H9 (cell line): ENCODE measurements around the gene FBN2. TPM values are rescaled to one million over a fixed set of nuclear protein-coding genes. Genes with fewer than 3 reads are reported as not detected.

ENCODE experiments used
- DNase-seq: peaks from one replicate; pipeline ENCODE4 v3.0.0-alpha.2; 2017
- H2AFZ ChIP-seq: one replicate; pipeline ENCODE4 v1.6.1; 2013; ENCODE audit warnings: mild to moderate bottlenecking, low read length, control low read depth, moderate library complexity
- H2AK5ac ChIP-seq: 2 replicates; pipeline ENCODE4 v1.6.1; 2013; ENCODE audit warnings: low read length, control low read depth, mixed read lengths; ENCODE audit not compliant: insufficient read length
- H2BK120ac ChIP-seq: one replicate; pipeline ENCODE4 v1.6.1; 2013; ENCODE audit warnings: low read depth, mild to moderate bottlenecking, low read length, control low read depth, inconsistent platforms; ENCODE audit not compliant: poor library complexity, severe bottlenecking
- H2BK12ac ChIP-seq: 2 replicates; pipeline ENCODE4 v1.6.1; 2013; ENCODE audit warnings: low read length, control low read depth, mixed read lengths, low read depth; ENCODE audit not compliant: insufficient read length
- H2BK15ac ChIP-seq: 2 replicates; pipeline ENCODE4 v1.6.1; 2013; ENCODE audit warnings: low read depth, low read length, control low read depth
- H2BK20ac ChIP-seq: one replicate; pipeline ENCODE4 v1.6.1; 2013; ENCODE audit warnings: low read depth, mild to moderate bottlenecking, low read length, control low read depth, inconsistent platforms; ENCODE audit not compliant: poor library complexity, severe bottlenecking
- H2BK5ac ChIP-seq: 2 replicates; pipeline ENCODE4 v1.6.1; 2013; ENCODE audit warnings: low read length, control low read depth, mixed read lengths; ENCODE audit not compliant: insufficient read length
- H3K14ac ChIP-seq: 2 replicates; pipeline ENCODE4 v1.6.1; 2013; ENCODE audit warnings: low read length, control low read depth; ENCODE audit not compliant: insufficient read depth
- H3K18ac ChIP-seq: 2 replicates; pipeline ENCODE4 v1.6.1; 2013; ENCODE audit warnings: low read depth, mild to moderate bottlenecking, mixed read lengths, low read length, control low read depth; ENCODE audit not compliant: insufficient read length
- H3K23ac ChIP-seq: 2 replicates; pipeline ENCODE4 v1.6.1; 2013; ENCODE audit warnings: low read length, control low read depth, mixed read lengths, low read depth; ENCODE audit not compliant: insufficient read length
- H3K23me2 ChIP-seq: 2 replicates; pipeline ENCODE4 v1.6.1; 2013; ENCODE audit warnings: low read depth, mild to moderate bottlenecking, mixed read lengths, low read length, control low read depth; ENCODE audit not compliant: insufficient read length, poor library complexity, severe bottlenecking
- H3K27ac ChIP-seq: 2 replicates; pipeline ENCODE4 v1.5.1; 2013; ENCODE audit warnings: low read length, control low read depth, mixed read lengths, low read depth; ENCODE audit not compliant: insufficient read length
- H3K27me3 ChIP-seq: 2 replicates; pipeline ENCODE4 v1.6.1; 2013; ENCODE audit warnings: low read length, control low read depth, inconsistent platforms; ENCODE audit not compliant: insufficient read depth
- H3K4ac ChIP-seq: 2 replicates; pipeline ENCODE4 v1.6.1; 2013; ENCODE audit warnings: low read depth, mild to moderate bottlenecking, control low read depth, inconsistent platforms, low read length, moderate library complexity
- H3K4me1 ChIP-seq: 2 replicates; pipeline ENCODE4 v1.6.1; 2013; ENCODE audit warnings: low read length, control low read depth, inconsistent platforms; ENCODE audit not compliant: insufficient read depth
- H3K4me2 ChIP-seq: 2 replicates; pipeline ENCODE4 v1.6.1; 2013; ENCODE audit warnings: low read length, control low read depth, mixed read lengths; ENCODE audit not compliant: insufficient read length, insufficient read depth
- H3K56ac ChIP-seq: 2 replicates; pipeline ENCODE4 v1.6.1; 2013; ENCODE audit warnings: low read depth, mild to moderate bottlenecking, mixed read lengths, low read length, control low read depth; ENCODE audit not compliant: insufficient read length
- H3K79me1 ChIP-seq: 2 replicates; pipeline ENCODE4 v1.6.1; 2013; ENCODE audit warnings: low read depth, mild to moderate bottlenecking, moderate library complexity, low read length, control low read depth, inconsistent platforms; ENCODE audit not compliant: insufficient read depth, poor library complexity, severe bottlenecking
- H3K79me2 ChIP-seq: 2 replicates; pipeline ENCODE4 v1.6.1; 2013; ENCODE audit warnings: low read length, control low read depth, inconsistent platforms; ENCODE audit not compliant: insufficient read depth
- H3K9ac ChIP-seq: 2 replicates; pipeline ENCODE4 v1.6.1; 2013; ENCODE audit warnings: low read length, control low read depth, mixed read lengths; ENCODE audit not compliant: insufficient read length; ENCODE audit errors: extremely low read depth
- H3K9me3 ChIP-seq: one replicate; pipeline ENCODE4 v1.6.1; 2013; ENCODE audit warnings: low read depth, low read length, inconsistent platforms; ENCODE audit not compliant: control insufficient read depth
- H3T11ph ChIP-seq: one replicate; pipeline ENCODE4 v1.6.1; 2013; ENCODE audit warnings: mild to moderate bottlenecking, low read length, control low read depth, inconsistent platforms
- H4K20me1 ChIP-seq: one replicate; pipeline ENCODE4 v1.6.1; 2013; ENCODE audit not compliant: control insufficient read depth, insufficient read length, insufficient read depth
- H4K5ac ChIP-seq: 2 replicates; pipeline ENCODE4 v1.6.1; 2013; ENCODE audit warnings: low read depth, mild to moderate bottlenecking, mixed read lengths, low read length, control low read depth; ENCODE audit not compliant: insufficient read length
- H4K8ac ChIP-seq: replicated peaks from 2 replicates; pipeline ENCODE4 v1.6.1; 2013; ENCODE audit warnings: low read length, control low read depth, mixed read lengths, low read depth; ENCODE audit not compliant: insufficient read length
- H4K91ac ChIP-seq: 2 replicates; pipeline ENCODE4 v1.6.1; 2013; ENCODE audit warnings: low read depth, mild to moderate bottlenecking, moderate library complexity, mixed read lengths, low read length, control low read depth; ENCODE audit not compliant: insufficient read length
- H3K27ac Mint-ChIP-seq, 3 experiments: 2 replicates in 2 of 3; 3 replicates in 1 of 3; pipeline ENCODE4 v1.8.0; 2020 to 2021; ENCODE audit warnings: mixed read lengths in 3 of 3, mild to moderate bottlenecking in 1 of 3, moderate library complexity in 1 of 3
- H3K27me3 Mint-ChIP-seq: 2 replicates; pipeline ENCODE4 v1.8.0; 2021; ENCODE audit warnings: low read depth, mild to moderate bottlenecking, moderate library complexity, mixed read lengths
- H3K36me3 Mint-ChIP-seq, 3 experiments: 2 replicates in 2 of 3; 3 replicates in 1 of 3; pipeline ENCODE4 v1.8.0; 2020 to 2021; ENCODE audit warnings: low read depth in 3 of 3, mixed read lengths in 3 of 3; ENCODE audit not compliant: insufficient read depth in 1 of 3
- H3K4me1 Mint-ChIP-seq, 2 experiments: 2 replicates each; pipeline ENCODE4 v1.8.0; 2020; ENCODE audit warnings: mixed read lengths in 2 of 2
- H3K4me3 Mint-ChIP-seq, 2 experiments: 2 replicates in 1 of 2; 3 replicates in 1 of 2; pipeline ENCODE4 v1.8.0; 2020 to 2021; ENCODE audit warnings: mild to moderate bottlenecking in 2 of 2, mixed read lengths in 2 of 2, moderate library complexity in 1 of 2
- H3K9me3 Mint-ChIP-seq, 2 experiments: 2 replicates in 1 of 2; 3 replicates in 1 of 2; pipeline ENCODE4 v1.8.0; 2020; ENCODE audit warnings: mild to moderate bottlenecking in 2 of 2, mixed read lengths in 2 of 2, moderate library complexity in 1 of 2
- WGBS: extraction: QIAGEN DNeasy Blood & Tissue Kit; methylation state at CpG from one replicate; pipeline ENCODE4 v1.1.7; 2013; ENCODE audit warnings: missing lambda C conversion rate, low lambda C conversion rate, mixed read lengths; ENCODE audit not compliant: insufficient read length; ENCODE audit errors: extremely low coverage; 5-methylcytosine and 5-hydroxymethylcytosine counted together
- total RNA-seq: library from RNA; stranded (reverse); gene quantifications from 2 replicates; pipeline ENCODE4 v1.2.1, GENCODE V29; 2021
- TF ChIP-seq, protein P1 (sequence below): fragments of 200-600 bp; sonication (generic); conservative IDR thresholded peaks from 3 replicates; pipeline ENCODE4 v1.8.0; 2021; ENCODE audit warnings: antibody characterized with exemption, mild to moderate bottlenecking

FBN2 gene
- total RNA-seq, 1 experiment from 2014 or later = 8.3 TPM

- Histone ChIP-seq H4K20me1 (no peaks in the 10 kb centered on the region), H4K8ac (no peak overlapping the region), H2BK12ac (no peak overlapping the region), H3K27ac (no peak overlapping the region), H2BK15ac (no peak overlapping the region), H3K56ac (no peak overlapping the region), H2BK120ac (no peak overlapping the region), H2BK5ac (no peak overlapping the region), H3K27me3 (no peaks in the 10 kb centered on the region), H3K9ac (no peak overlapping the region), H3K18ac (no peak overlapping the region), H3K4me1 (no peaks in the 10 kb centered on the region), H2AFZ (no peak overlapping the region), H3T11ph (no peak overlapping the region), H3K9me3 (no peaks in the 10 kb centered on the region), H3K79me2 (no peaks in the 10 kb centered on the region), H4K91ac (no peak overlapping the region), H3K4me2 (no peak overlapping the region), H3K79me1 (no peaks in the 10 kb centered on the region), H4K5ac (no peak overlapping the region), H2BK20ac (no peak overlapping the region), H3K23me2 (no peaks in the 10 kb centered on the region), H2AK5ac (no peak overlapping the region), H3K4ac (no peak overlapping the region), H3K14ac (no peak overlapping the region), H3K23ac (no peak overlapping the region)
- H3K9me3 Mint-ChIP-seq = peaks cover 0 to 2% of the 10 kb centered on the region in 2 experiments; a peak in 2 of 5 replicates
- peaks cover 2 to 26% (median 21%) of the 10 kb centered on the region in 3 experiments; a peak in 4 of 7 replicates for H3K36me3 Mint-ChIP-seq
- no peak overlapping the region for H3K4me3 Mint-ChIP-seq
- H3K27ac Mint-ChIP-seq = no peak overlapping the region
- H3K4me1 Mint-ChIP-seq = no peaks in the 10 kb centered on the region
- TF ChIP-seq, protein P1, sequence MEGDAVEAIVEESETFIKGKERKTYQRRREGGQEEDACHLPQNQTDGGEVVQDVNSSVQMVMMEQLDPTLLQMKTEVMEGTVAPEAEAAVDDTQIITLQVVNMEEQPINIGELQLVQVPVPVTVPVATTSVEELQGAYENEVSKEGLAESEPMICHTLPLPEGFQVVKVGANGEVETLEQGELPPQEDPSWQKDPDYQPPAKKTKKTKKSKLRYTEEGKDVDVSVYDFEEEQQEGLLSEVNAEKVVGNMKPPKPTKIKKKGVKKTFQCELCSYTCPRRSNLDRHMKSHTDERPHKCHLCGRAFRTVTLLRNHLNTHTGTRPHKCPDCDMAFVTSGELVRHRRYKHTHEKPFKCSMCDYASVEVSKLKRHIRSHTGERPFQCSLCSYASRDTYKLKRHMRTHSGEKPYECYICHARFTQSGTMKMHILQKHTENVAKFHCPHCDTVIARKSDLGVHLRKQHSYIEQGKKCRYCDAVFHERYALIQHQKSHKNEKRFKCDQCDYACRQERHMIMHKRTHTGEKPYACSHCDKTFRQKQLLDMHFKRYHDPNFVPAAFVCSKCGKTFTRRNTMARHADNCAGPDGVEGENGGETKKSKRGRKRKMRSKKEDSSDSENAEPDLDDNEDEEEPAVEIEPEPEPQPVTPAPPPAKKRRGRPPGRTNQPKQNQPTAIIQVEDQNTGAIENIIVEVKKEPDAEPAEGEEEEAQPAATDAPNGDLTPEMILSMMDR = no peak
- no peak for DNase-seq
- H3K27me3 Mint-ChIP-seq = no peaks in the 10 kb centered on the region
- WGBS = no CpG with 5 or more reads among the region's 3 CpGs
Observed at GRCh38 chr5:128335339-128335738, 202.7 kb downstream of the FBN2 start.
